Endothelial cell (in vitro differentiated cells): Measurements from ENCODE around the gene MYMK. TPM values are rescaled to one million over a fixed set of nuclear protein-coding genes. Genes with fewer than 3 reads are reported as not detected.
A peak's percentile ranks its signal among the peaks of the same experiment; 100 is the strongest.

Source experiments
- DNase-seq: peaks from one replicate; pipeline ENCODE4 v3.0.0; 2021; ENCODE audit warnings: low spot score
- H3K27ac Mint-ChIP-seq: one replicate; pipeline ENCODE4 v1.8.0; 2021; ENCODE audit warnings: mixed read lengths, inconsistent platforms; ENCODE audit not compliant: unreplicated experiment
- H3K27me3 Mint-ChIP-seq: one replicate; pipeline ENCODE4 v1.8.0; 2021; ENCODE audit warnings: mild to moderate bottlenecking, moderate library complexity, mixed read lengths, inconsistent platforms; ENCODE audit not compliant: unreplicated experiment
- H3K36me3 Mint-ChIP-seq: one replicate; pipeline ENCODE4 v1.8.0; 2021; ENCODE audit warnings: mild to moderate bottlenecking, low read depth, mixed read lengths, inconsistent platforms; ENCODE audit not compliant: unreplicated experiment
- H3K4me1 Mint-ChIP-seq: one replicate; pipeline ENCODE4 v1.8.0; 2021; ENCODE audit warnings: mild to moderate bottlenecking, mixed read lengths, inconsistent platforms; ENCODE audit not compliant: unreplicated experiment
- H3K4me3 Mint-ChIP-seq: one replicate; pipeline ENCODE4 v1.8.0; 2021; ENCODE audit warnings: mild to moderate bottlenecking, mixed read lengths, inconsistent platforms; ENCODE audit not compliant: unreplicated experiment
- H3K9me3 Mint-ChIP-seq: one replicate; pipeline ENCODE4 v1.8.0; 2021; ENCODE audit warnings: mixed read lengths, inconsistent platforms; ENCODE audit not compliant: unreplicated experiment
- CTCF ChIP-seq: fragments of 200-600 bp; sonication (generic); IDR thresholded peaks from one replicate; pipeline ENCODE4 v1.5.0; 2021; ENCODE audit warnings: antibody characterized with exemption; ENCODE audit not compliant: unreplicated experiment
- total RNA-seq: library from RNA; stranded (reverse); fragmentation: NEBNext Ultra II Directional; extraction: Animal tissue kit (Norgen Biotek cat#: 25700); gene quantifications from one replicate; pipeline ENCODE4 v1.2.1, GENCODE V29; 2021; ENCODE audit not compliant: unreplicated experiment

Gene MYMK
- total RNA-seq, 1 donor from 2014 or later, result not detected

DNA sequence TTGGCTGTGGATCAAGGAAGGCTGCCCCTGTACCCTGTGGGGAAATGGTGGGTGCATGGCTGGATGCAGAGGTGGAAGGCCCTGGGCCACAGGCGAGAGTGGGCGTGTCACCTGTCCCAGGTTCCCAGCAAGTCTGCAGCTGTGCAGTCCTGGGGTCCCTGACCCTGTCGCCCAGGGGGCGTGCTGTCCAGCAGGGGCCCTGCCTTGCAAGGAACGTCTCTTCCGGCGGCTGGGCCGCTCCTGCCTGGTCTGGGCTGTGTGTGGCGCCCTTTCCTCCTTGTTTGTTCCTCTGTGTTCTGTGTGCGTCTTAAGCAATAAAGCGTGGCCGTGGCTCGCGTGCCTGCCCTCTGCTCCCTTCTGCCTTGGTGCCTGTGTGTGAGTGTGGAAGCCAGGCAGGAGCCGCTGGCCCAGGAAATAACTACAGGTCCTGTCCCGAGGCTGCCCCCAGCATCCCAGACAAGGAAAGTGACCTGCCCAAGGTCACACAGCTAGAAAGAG, 54.3 kb downstream of the MYMK start:
- H3K4me1 Mint-ChIP-seq, result no peaks in the 10 kb centered on the region
- H3K36me3 Mint-ChIP-seq, result peaks cover 6% of the 10 kb centered on the region
- DNase-seq, result no peak
- no peaks in the 10 kb centered on the region for H3K9me3 Mint-ChIP-seq
- TF ChIP-seq CTCF, result no peak
- H3K27me3 Mint-ChIP-seq, result peaks cover 8% of the 10 kb centered on the region
- H3K27ac Mint-ChIP-seq, result peak overlapping the region; percentile 84
- H3K4me3 Mint-ChIP-seq, result no peak overlapping the region

GRCh38 chr9:133468777-133469421, 55.9 kb downstream of the MYMK start:
- H3K4me1 Mint-ChIP-seq, result no peaks in the 10 kb centered on the region
- H3K27ac Mint-ChIP-seq, result no peak overlapping the region
- no peaks in the 10 kb centered on the region for H3K9me3 Mint-ChIP-seq
- no peak overlapping the region for H3K4me3 Mint-ChIP-seq
- H3K27me3 Mint-ChIP-seq, result peaks cover 10% of the 10 kb centered on the region
- TF ChIP-seq CTCF, result no peak
- DNase-seq, result no peak
- H3K36me3 Mint-ChIP-seq, result peaks cover 4% of the 10 kb centered on the region

- no peaks in the 10 kb centered on the region for H3K4me1 Mint-ChIP-seq
- peaks cover 4% of the 10 kb centered on the region for H3K36me3 Mint-ChIP-seq
- peaks cover 10% of the 10 kb centered on the region for H3K27me3 Mint-ChIP-seq
- no peak for TF ChIP-seq CTCF
- no peak overlapping the region for H3K27ac Mint-ChIP-seq
- DNase-seq, result no peak
- no peaks in the 10 kb centered on the region for H3K9me3 Mint-ChIP-seq
- H3K4me3 Mint-ChIP-seq, result no peak overlapping the region
These were observed 56.4 kb downstream of the MYMK start for GRCh38 chr9:133468374-133468773.

DNA sequence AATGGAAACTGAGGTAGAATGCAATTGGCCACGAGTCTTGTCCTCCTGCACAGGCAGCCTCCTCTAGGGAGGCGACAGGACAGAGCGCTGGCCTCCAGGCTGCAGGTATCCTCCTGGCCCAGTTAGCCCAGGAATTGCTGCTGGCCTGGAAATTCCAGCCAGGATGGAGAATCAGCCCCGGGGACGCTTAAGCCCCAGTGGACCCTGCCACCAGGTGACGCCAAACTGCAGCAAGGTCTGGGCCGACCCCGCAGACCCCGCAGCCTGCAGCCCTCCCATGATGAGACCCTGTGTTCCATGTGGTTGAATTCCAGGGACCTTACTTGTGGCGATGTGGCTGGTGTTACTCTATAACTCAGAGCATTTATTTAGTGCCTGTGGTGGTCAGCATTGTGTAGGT, 57.7 kb downstream of the MYMK start:
- no peak for TF ChIP-seq CTCF
- Mint-ChIP-seq H3K4me3 (no peak overlapping the region), H3K9me3 (no peaks in the 10 kb centered on the region), H3K36me3 (peaks cover 4% of the 10 kb centered on the region), H3K27me3 (peaks cover 10% of the 10 kb centered on the region), H3K4me1 (no peaks in the 10 kb centered on the region), H3K27ac (no peak overlapping the region)
- no peak for DNase-seq

DNA sequence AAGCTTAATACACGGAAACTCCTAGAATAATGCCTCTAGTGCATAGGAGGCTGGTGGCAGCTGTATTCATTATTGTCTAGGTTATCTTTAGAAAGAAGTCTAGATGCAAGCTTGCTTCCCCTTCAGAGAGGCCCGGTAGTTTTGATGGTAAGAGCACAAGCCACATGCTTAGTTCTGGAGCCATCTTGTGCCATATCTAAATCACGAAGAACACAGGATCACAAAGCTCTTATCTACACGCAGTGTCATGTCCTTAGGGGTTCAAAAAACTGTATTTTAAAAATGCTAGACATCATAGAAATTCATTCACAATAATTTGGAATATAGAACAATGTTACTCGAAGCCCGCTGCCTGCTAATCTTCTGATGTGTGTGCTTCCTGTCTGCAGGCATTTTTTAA, 58.8 kb downstream of the MYMK start:
- Mint-ChIP-seq H3K27ac (no peak overlapping the region), H3K9me3 (no peaks in the 10 kb centered on the region), H3K36me3 (peaks cover 4% of the 10 kb centered on the region), H3K4me3 (no peak overlapping the region), H3K4me1 (peaks cover 8% of the 10 kb centered on the region), H3K27me3 (peaks cover 7% of the 10 kb centered on the region)
- TF ChIP-seq CTCF, result no peak
- no peak for DNase-seq
